Cardiac fibroblast (primary cell): ENCODE results near the gene HNRNPH2.

Source experiments
- DNase-seq, 2 donors: peaks; one replicate each; pipeline versions ENCODE4 v3.0.0 to v3.0.0-alpha.2; 2010; ENCODE audit warnings: low read depth in 2 of 2
- H3K4me3 ChIP-seq, 2 donors: replicated peaks in 1 of 2; 1 replicate in 1 of 2; 2 replicates in 1 of 2; pipeline ENCODE4 v1.5.1; 2011; ENCODE audit warnings: low read depth in 2 of 2, low read length in 2 of 2, mild to moderate bottlenecking in 2 of 2, moderate library complexity in 1 of 2
- TF ChIP-seq, protein P1 (sequence below): IDR thresholded peaks from one replicate; pipeline ENCODE4 v1.5.1; 2011; ENCODE audit warnings: low read depth, mild to moderate bottlenecking, low read length, inconsistent platforms

HNRNPH2 gene

DNA sequence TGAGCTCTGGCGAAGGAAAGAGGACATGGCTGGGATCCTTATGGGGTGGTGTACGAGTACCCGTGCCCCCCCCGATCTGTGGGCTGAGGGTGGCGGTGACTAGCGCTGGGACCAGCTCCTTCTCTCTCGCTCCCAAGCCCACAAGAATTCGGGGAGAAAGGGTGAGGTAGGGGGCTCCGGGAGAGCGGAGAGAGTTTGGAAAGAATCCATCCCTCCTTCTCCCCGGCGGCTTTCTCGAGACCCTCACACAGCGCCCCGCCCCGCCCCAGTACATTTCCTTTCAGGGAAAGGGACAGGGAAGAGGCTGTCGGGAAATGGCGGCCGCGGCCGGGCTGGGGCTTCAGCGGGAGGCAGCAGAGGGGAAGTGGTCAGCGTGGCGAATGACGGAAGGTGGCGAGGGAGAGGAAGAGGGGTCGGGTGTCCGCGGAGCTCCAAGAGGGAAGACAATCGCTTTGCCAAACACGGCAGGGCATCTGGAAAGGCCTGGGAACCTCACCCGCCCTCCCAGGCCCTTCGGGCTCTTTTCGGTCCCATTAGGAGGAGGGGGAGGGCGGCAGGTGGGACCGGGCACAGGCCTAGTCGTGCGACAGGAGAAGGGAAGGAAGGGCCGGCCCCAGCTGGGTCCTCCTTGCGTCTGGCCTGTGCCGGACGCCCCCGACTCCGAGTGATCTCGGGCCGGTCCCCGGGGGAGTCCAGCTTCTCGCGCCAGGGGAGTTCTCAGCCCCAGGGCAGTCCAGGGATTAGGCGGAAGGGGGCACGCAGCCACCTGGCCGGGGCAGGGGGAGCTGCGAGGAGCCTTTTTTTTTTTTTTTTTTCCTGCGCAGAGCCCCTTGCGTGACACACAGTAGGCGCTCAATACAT is 10.2 kb downstream of the HNRNPH2 start:
- H3K4me3 ChIP-seq: peak overlapping the region; percentile 43 to 47
- TF ChIP-seq, protein P1, sequence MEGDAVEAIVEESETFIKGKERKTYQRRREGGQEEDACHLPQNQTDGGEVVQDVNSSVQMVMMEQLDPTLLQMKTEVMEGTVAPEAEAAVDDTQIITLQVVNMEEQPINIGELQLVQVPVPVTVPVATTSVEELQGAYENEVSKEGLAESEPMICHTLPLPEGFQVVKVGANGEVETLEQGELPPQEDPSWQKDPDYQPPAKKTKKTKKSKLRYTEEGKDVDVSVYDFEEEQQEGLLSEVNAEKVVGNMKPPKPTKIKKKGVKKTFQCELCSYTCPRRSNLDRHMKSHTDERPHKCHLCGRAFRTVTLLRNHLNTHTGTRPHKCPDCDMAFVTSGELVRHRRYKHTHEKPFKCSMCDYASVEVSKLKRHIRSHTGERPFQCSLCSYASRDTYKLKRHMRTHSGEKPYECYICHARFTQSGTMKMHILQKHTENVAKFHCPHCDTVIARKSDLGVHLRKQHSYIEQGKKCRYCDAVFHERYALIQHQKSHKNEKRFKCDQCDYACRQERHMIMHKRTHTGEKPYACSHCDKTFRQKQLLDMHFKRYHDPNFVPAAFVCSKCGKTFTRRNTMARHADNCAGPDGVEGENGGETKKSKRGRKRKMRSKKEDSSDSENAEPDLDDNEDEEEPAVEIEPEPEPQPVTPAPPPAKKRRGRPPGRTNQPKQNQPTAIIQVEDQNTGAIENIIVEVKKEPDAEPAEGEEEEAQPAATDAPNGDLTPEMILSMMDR: no peak
- peak; percentile 30 to 39 for DNase-seq

DNA sequence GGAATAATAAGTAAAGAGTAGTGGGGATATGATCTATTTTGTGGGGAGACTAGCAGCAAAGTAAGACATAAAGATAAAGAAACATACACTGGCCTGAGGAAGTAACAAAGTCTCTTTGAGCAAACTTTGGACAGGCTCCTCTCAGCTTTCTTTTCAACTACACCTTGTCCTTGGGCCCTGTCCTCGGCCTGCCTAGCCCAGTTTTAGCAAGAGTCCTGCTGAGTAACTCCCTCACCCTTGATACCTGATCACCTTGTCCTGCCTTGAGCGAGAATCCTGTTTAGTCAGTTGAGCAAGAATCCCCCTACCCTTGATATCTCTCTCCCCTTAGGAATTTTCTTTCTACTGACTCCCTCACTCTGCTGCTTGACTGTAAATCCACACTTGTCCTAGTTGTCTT is 11.5 kb downstream of the HNRNPH2 start:
- DNase-seq: no peak
- H3K4me3 ChIP-seq: no peak overlapping the region
- TF ChIP-seq, protein P1: no peak

- no peak overlapping the region for H3K4me3 ChIP-seq
- DNase-seq: no peak
- TF ChIP-seq, protein P1: no peak
Measured at GRCh38 chrX:101427954-101428353, 19.9 kb downstream of the HNRNPH2 start.

GRCh38 chrX:101429934-101430333 is 21.9 kb downstream of the HNRNPH2 start:
- no peak overlapping the region for H3K4me3 ChIP-seq
- TF ChIP-seq, protein P1: no peak
- DNase-seq: peak in 1 of 2 donors; percentile 52

DNA sequence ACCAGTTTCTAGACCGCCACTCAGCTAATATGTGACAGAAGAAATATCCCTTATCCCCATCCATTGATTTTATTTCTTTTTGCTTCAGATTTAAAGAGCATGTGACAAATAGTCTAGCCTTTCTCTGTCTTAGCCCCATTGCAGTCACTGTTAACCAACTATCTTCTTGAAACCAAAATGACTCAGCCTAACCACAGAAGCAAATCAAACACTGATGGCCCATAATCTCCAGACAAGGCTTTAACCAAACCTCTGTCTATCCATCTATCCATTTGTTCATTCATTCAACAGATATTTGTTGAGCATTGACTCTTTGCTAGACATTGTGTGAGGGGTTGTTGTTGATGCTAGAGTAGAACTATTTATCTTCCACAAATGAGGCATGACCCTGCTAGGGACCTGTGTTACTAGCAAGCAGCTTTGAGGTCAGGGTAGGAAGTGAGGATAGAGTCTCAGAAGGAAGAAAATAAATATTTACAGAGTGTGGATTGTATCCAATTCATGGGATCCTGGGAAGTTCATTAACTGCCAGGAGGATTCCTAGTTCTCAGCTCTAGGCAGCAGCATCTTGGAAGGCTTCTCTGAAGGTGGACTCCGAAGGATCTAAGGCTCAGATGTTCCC is 22.5 kb downstream of the HNRNPH2 start:
- DNase-seq: peak in 1 of 2 donors; percentile 36
- H3K4me3 ChIP-seq: no peak overlapping the region
- TF ChIP-seq, protein P1: no peak

DNA sequence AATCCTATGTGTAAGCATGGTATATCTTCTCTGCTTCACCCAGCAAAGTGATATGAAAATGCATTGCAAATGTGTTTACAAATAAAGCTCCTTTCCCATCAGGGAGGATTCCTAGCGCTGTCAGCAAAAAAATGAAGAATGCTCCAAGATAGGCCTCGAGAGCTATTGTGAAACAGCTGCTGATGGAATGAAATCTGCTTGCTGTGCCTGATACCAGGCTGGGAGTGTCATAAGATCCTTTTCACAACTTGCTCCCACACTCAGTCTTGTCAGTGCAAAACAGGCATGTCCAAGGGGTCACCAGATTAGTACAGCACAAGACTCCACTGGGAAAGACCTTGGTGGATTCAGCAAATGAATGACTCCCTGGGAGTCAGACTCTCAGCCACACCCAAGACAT is 34.1 kb downstream of the HNRNPH2 start:
- DNase-seq: peak in 1 of 2 donors; percentile 51
- TF ChIP-seq, protein P1: no peak
- no peak overlapping the region for H3K4me3 ChIP-seq
